Stomach (tissue), 4 donors: ENCODE results near the gene B9D2.

ENCODE experiments used
- CTCF ChIP-seq, 7 experiments: fragments of 450-650 bp in 4 of 7; fragments of 200-600 bp in 3 of 7; sonication (generic) in 3 of 7; IDR thresholded peaks; one replicate each; pipeline ENCODE4 v1.5.1; 2016 to 2019; ENCODE audit warnings: antibody characterized with exemption in 7 of 7, control low read depth in 2 of 7, mild to moderate bottlenecking in 1 of 7
- POLR2A ChIP-seq, 4 donors: fragments of 450-650 bp; IDR thresholded peaks; one replicate each; pipeline ENCODE4 v1.6.1; 2016; ENCODE audit warnings: antibody characterized with exemption in 4 of 4, control low read depth in 2 of 4, mild to moderate bottlenecking in 1 of 4, moderate library complexity in 1 of 4
- POLR2AphosphoS5 ChIP-seq, 3 donors: sonication (generic); formaldehyde crosslinking; IDR thresholded peaks; one replicate each; pipeline ENCODE4 v1.6.1; 2016; ENCODE audit warnings: antibody characterized with exemption in 3 of 3

GRCh38 chr19:41332468-41332867 is 31.5 kb downstream of the B9D2 start:
- TF ChIP-seq POLR2A (IDR thresholded peaks at IDR 0.05) (no peak), CTCF (IDR thresholded peaks at IDR 0.05) (no peak), POLR2AphosphoS5 (IDR thresholded peaks at IDR 0.05) (no peak)
